ENCODE data around the gene ATRX.

DNA sequence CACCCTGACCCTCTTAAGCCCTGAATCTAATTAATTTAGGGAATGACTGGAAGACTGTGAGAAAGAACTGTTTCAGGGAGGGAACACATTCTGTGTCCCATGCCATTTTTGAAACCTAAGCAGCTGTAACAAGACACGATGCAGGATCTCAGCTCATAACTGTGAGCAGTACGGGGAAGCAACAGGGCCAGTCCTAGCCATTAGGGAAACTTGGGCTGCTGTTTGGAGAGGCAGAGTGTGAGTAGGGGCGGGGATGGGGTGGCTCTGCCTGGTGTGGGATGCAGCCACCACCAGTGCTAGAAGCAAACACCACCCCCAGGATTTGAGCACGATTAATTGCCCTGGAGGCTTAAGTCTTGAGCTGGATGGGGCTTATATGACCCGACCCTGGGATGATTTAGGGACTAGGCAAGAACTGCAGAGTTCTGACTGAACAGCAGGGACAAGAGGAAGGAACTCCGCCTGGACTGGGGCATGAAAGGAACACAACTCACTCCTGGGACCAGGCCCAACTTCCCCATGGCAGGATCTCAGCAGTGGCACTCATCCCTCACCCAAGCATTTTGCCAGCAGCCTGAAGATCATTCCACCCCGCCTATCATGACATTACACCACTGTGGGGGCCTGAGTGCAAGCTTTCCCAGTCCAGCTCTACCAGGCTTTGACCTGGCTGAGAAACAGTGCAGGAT, 43.1 kb downstream of the ATRX start:
- TF ChIP-seq, protein P1, sequence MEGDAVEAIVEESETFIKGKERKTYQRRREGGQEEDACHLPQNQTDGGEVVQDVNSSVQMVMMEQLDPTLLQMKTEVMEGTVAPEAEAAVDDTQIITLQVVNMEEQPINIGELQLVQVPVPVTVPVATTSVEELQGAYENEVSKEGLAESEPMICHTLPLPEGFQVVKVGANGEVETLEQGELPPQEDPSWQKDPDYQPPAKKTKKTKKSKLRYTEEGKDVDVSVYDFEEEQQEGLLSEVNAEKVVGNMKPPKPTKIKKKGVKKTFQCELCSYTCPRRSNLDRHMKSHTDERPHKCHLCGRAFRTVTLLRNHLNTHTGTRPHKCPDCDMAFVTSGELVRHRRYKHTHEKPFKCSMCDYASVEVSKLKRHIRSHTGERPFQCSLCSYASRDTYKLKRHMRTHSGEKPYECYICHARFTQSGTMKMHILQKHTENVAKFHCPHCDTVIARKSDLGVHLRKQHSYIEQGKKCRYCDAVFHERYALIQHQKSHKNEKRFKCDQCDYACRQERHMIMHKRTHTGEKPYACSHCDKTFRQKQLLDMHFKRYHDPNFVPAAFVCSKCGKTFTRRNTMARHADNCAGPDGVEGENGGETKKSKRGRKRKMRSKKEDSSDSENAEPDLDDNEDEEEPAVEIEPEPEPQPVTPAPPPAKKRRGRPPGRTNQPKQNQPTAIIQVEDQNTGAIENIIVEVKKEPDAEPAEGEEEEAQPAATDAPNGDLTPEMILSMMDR (conservative IDR thresholded peaks at IDR 0.05; ENCODE audit: low read length): no peak
- no peak for TF ChIP-seq EZH2phosphoT487 (IDR thresholded peaks at IDR 0.05; ENCODE audit: borderline replicate concordance)

All from Loucy (cell line).